ENCODE results near the gene DLX4.

The DLX4 gene

DNA sequence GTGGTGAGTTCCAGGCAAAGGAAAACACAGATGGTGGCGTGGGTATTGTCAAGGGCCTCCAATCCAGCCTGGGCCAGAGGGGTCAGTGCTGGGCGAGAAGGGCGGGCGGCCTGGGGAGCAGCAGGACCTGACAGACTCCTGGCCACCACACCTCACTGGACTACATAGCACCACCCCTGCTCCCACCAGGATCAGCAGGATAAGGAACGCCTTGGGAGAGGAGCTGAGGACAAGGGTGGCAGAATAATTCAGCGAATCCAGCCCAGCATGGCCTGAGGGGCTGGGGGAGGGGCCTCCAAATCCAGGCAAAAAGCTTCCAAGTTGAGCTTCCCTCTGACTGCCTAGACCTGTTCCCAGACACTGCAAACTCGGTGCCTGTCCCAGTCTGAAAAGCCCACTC lies 6.5 kb downstream of the DLX4 start:
- TF ChIP-seq, protein P1, sequence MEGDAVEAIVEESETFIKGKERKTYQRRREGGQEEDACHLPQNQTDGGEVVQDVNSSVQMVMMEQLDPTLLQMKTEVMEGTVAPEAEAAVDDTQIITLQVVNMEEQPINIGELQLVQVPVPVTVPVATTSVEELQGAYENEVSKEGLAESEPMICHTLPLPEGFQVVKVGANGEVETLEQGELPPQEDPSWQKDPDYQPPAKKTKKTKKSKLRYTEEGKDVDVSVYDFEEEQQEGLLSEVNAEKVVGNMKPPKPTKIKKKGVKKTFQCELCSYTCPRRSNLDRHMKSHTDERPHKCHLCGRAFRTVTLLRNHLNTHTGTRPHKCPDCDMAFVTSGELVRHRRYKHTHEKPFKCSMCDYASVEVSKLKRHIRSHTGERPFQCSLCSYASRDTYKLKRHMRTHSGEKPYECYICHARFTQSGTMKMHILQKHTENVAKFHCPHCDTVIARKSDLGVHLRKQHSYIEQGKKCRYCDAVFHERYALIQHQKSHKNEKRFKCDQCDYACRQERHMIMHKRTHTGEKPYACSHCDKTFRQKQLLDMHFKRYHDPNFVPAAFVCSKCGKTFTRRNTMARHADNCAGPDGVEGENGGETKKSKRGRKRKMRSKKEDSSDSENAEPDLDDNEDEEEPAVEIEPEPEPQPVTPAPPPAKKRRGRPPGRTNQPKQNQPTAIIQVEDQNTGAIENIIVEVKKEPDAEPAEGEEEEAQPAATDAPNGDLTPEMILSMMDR (IDR thresholded peaks at IDR 0.05), result no peak
- Mint-ChIP-seq H3K9me3 (no peaks in the 10 kb centered on the region), H3K4me3 (no peak overlapping the region), H3K36me3 (ENCODE audit: low read depth) (no peaks in the 10 kb centered on the region), H3K27me3 (ENCODE audit: low read depth, poor library complexity) (peaks cover 92% of the 10 kb centered on the region), H3K27ac (no peak overlapping the region), H3K4me1 (peaks cover 81% of the 10 kb centered on the region)
- no peak for DNase-seq

GRCh38 chr17:49976163-49976827 lies 7.3 kb downstream of the DLX4 start:
- no peaks in the 10 kb centered on the region for H3K36me3 Mint-ChIP-seq (ENCODE audit: low read depth)
- H3K9me3 Mint-ChIP-seq, result no peaks in the 10 kb centered on the region
- TF ChIP-seq, protein P1 (IDR thresholded peaks at IDR 0.05), result no peak
- peaks cover 92% of the 10 kb centered on the region for H3K27me3 Mint-ChIP-seq (ENCODE audit: low read depth, poor library complexity)
- H3K4me3 Mint-ChIP-seq, result peak overlapping the region; percentile 55
- no peak for DNase-seq
- no peak overlapping the region for H3K27ac Mint-ChIP-seq
- H3K4me1 Mint-ChIP-seq, result peaks cover 81% of the 10 kb centered on the region

GRCh38 chr17:49976828-49977202 lies 7.8 kb downstream of the DLX4 start:
- no peaks in the 10 kb centered on the region for H3K9me3 Mint-ChIP-seq
- no peaks in the 10 kb centered on the region for H3K36me3 Mint-ChIP-seq (ENCODE audit: low read depth)
- peaks cover 90% of the 10 kb centered on the region for H3K27me3 Mint-ChIP-seq (ENCODE audit: low read depth, poor library complexity)
- TF ChIP-seq, protein P1 (IDR thresholded peaks at IDR 0.05), result no peak
- no peak overlapping the region for H3K27ac Mint-ChIP-seq
- peaks cover 80% of the 10 kb centered on the region for H3K4me1 Mint-ChIP-seq
- H3K4me3 Mint-ChIP-seq, result no peak overlapping the region
- no peak for DNase-seq

GRCh38 chr17:49977463-49978389 lies 8.7 kb downstream of the DLX4 start:
- no peak overlapping the region for H3K27ac Mint-ChIP-seq
- peaks cover 88% of the 10 kb centered on the region for H3K27me3 Mint-ChIP-seq (ENCODE audit: low read depth, poor library complexity)
- TF ChIP-seq, protein P1 (IDR thresholded peaks at IDR 0.05), result no peak
- H3K9me3 Mint-ChIP-seq, result no peaks in the 10 kb centered on the region
- H3K36me3 Mint-ChIP-seq (ENCODE audit: low read depth), result no peaks in the 10 kb centered on the region
- H3K4me1 Mint-ChIP-seq, result peaks cover 80% of the 10 kb centered on the region
- no peak for DNase-seq
- no peak overlapping the region for H3K4me3 Mint-ChIP-seq

DNA sequence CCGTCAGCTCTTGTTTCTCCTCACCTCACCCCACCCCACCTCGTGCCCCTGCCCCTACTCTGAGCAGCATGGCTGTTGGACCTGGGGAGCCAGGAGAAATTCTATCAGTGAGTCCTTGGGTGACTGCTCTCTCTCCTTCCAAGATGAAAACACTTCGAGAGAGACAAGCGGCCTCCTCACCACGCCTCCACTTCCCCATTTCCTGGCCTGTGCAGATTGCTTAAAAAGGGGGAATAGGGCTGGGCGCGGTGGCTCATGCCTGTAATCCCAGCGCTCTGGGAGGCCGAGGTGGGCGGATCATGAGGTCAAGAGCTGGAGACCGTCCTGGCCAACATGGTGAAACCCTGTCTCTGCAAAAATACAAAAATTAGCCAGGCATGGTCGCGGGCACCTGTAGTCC lies 9.5 kb downstream of the DLX4 start:
- Mint-ChIP-seq H3K9me3 (no peaks in the 10 kb centered on the region), H3K27ac (no peak overlapping the region), H3K27me3 (ENCODE audit: low read depth, poor library complexity) (peaks cover 83% of the 10 kb centered on the region), H3K4me1 (peaks cover 72% of the 10 kb centered on the region), H3K4me3 (no peak overlapping the region), H3K36me3 (ENCODE audit: low read depth) (no peaks in the 10 kb centered on the region)
- no peak for DNase-seq
- TF ChIP-seq, protein P1 (IDR thresholded peaks at IDR 0.05), result no peak
